Lower lobe of right lung (tissue), 2 donors: ENCODE results near the gene PARN. TPM values are rescaled to one million over a fixed set of nuclear protein-coding genes. Genes with fewer than 3 reads are reported as not detected.
A peak's percentile ranks its signal among the peaks of the same experiment; 100 is the strongest.
"Not testable (repeated sequence)": the region's sequence is repeated elsewhere in the genome, so short reads cannot be mapped to it uniquely, and the experiment has no call there.

Experiments
- ATAC-seq, 2 donors: fragments of 200-7000 bp; cut with Tn5 transposase; one replicate each; pipeline ENCODE4 v1.9.1; 2020 to 2022; ENCODE audit warnings: mild to moderate bottlenecking in 2 of 2, moderate library complexity in 2 of 2
- DNase-seq: peaks from one replicate; pipeline ENCODE4 v3.0.0-alpha.2; 2020
- H3K27ac ChIP-seq: fragments of 200-600 bp; one replicate; pipeline ENCODE4 v1.8.0; 2022
- H3K27me3 ChIP-seq: fragments of 200-600 bp; one replicate; pipeline ENCODE4 v1.8.0; 2022; ENCODE audit warnings: low read depth
- H3K36me3 ChIP-seq: fragments of 200-600 bp; one replicate; pipeline ENCODE4 v1.8.0; 2022; ENCODE audit warnings: mild to moderate bottlenecking
- H3K4me1 ChIP-seq: fragments of 200-600 bp; one replicate; pipeline ENCODE4 v1.8.0; 2022
- H3K4me3 ChIP-seq: fragments of 200-600 bp; one replicate; pipeline ENCODE4 v1.8.0; 2022; ENCODE audit warnings: mild to moderate bottlenecking
- H3K9me3 ChIP-seq: fragments of 200-600 bp; one replicate; pipeline ENCODE4 v1.8.0; 2022
- CTCF ChIP-seq: fragments of 200-600 bp; IDR thresholded peaks from one replicate; pipeline ENCODE4 v1.8.0; 2022; ENCODE audit warnings: antibody characterized with exemption, mild to moderate bottlenecking
- intact Hi-C: fragments of 100-400 bp; cut with DNase I; formaldehyde crosslinking; loops from one replicate; pipeline ENCODE4 v1.11.0; 2022
- total RNA-seq: library from RNA; stranded (reverse); fragmentation: NEBNext Ultra II Directional; extraction: Animal tissue kit (Norgen Biotek cat#: 25700); gene quantifications from one replicate; pipeline ENCODE4 v1.2.1, GENCODE V29; 2021
- donor health status: DM: no; HTN: yes; CAD: no; lungs with severe emphysema.

PARN gene
- total RNA-seq, 1 donor from 2014 or later = 35.7 TPM

GRCh38 chr16:14424595-14424994 lies 205.5 kb downstream of the PARN start:
- Histone ChIP-seq H3K27ac (no peak overlapping the region), H3K36me3 (no peaks in the 10 kb centered on the region), H3K4me3 (no peak overlapping the region), H3K27me3 (no peaks in the 10 kb centered on the region), H3K4me1 (no peaks in the 10 kb centered on the region), H3K9me3 (no peaks in the 10 kb centered on the region)
- no peak for TF ChIP-seq CTCF
- intact Hi-C loops = no loop called here
- ATAC-seq (no peak), DNase-seq (no peak)

- no peak overlapping the region for H3K4me3 ChIP-seq
- no peaks in the 10 kb centered on the region for H3K9me3 ChIP-seq
- H3K36me3 ChIP-seq = no peaks in the 10 kb centered on the region
- intact Hi-C loops = no loop called here
- ATAC-seq = no peak
- H3K4me1 ChIP-seq = no peaks in the 10 kb centered on the region
- H3K27me3 ChIP-seq = no peaks in the 10 kb centered on the region
- no peak overlapping the region for H3K27ac ChIP-seq
- TF ChIP-seq CTCF = no peak
- DNase-seq = no peak
These were observed 206.7 kb downstream of the PARN start for GRCh38 chr16:14423344-14423743.

GRCh38 chr16:14420721-14421488 lies 209.2 kb downstream of the PARN start:
- peak; percentile 36 to 50 for ATAC-seq
- no peak for DNase-seq

GRCh38 chr16:14420243-14420642 lies 209.8 kb downstream of the PARN start:
- DNase-seq, H3K27ac ChIP-seq, H3K4me1 ChIP-seq, H3K4me3 ChIP-seq, intact Hi-C loops, H3K36me3 ChIP-seq, H3K27me3 ChIP-seq, H3K9me3 ChIP-seq, ATAC-seq: not testable (repeated sequence)

More at GRCh38 chr16:14420721-14421488, 209.2 kb downstream of the PARN start:
- H3K27me3 ChIP-seq = no peaks in the 10 kb centered on the region
- no peak overlapping the region for H3K4me3 ChIP-seq
- TF ChIP-seq CTCF = no peak
- H3K36me3 ChIP-seq = no peaks in the 10 kb centered on the region
- intact Hi-C loops = no loop called here
- no peak overlapping the region for H3K27ac ChIP-seq
- no peaks in the 10 kb centered on the region for H3K9me3 ChIP-seq
- no peaks in the 10 kb centered on the region for H3K4me1 ChIP-seq

- no peak overlapping the region for H3K4me3 ChIP-seq
- H3K4me1 ChIP-seq = no peaks in the 10 kb centered on the region
- no peak overlapping the region for H3K27ac ChIP-seq
- DNase-seq = no peak
- no peaks in the 10 kb centered on the region for H3K27me3 ChIP-seq
- ATAC-seq = no peak
- no peaks in the 10 kb centered on the region for H3K9me3 ChIP-seq
- no peak for TF ChIP-seq CTCF
- intact Hi-C loops = no loop called here
- H3K36me3 ChIP-seq = no peaks in the 10 kb centered on the region
These were observed 210.2 kb downstream of the PARN start for GRCh38 chr16:14419817-14420216.

- H3K27ac ChIP-seq = peak overlapping the region; percentile 41
- DNase-seq (no peak), ATAC-seq (peak in 1 of 2 donors; percentile 26)
- H3K27me3 ChIP-seq = no peaks in the 10 kb centered on the region
- intact Hi-C loops = no loop called here
- H3K4me3 ChIP-seq = no peak overlapping the region
- no peaks in the 10 kb centered on the region for H3K4me1 ChIP-seq
- H3K36me3 ChIP-seq = no peaks in the 10 kb centered on the region
- H3K9me3 ChIP-seq = no peaks in the 10 kb centered on the region
- TF ChIP-seq CTCF = no peak
These were observed 211.2 kb downstream of the PARN start for GRCh38 chr16:14418795-14419225.
